Urinary bladder (tissue), 4 donors: ENCODE data around the gene GPR22. TPM values are rescaled to one million over a fixed set of nuclear protein-coding genes. Genes with fewer than 3 reads are reported as not detected.

Experiments used
- DNase-seq: peaks from one replicate; pipeline ENCODE4 v3.0.0-alpha.2; 2015; ENCODE audit errors: extremely low spot score
- H3K27ac ChIP-seq: one replicate; pipeline ENCODE4 v1.5.1; 2013; ENCODE audit warnings: low read depth, mild to moderate bottlenecking, moderate library complexity
- H3K36me3 ChIP-seq: one replicate; pipeline ENCODE4 v1.6.1; 2013; ENCODE audit warnings: mild to moderate bottlenecking, moderate library complexity; ENCODE audit not compliant: insufficient read depth
- H3K4me1 ChIP-seq: one replicate; pipeline ENCODE4 v1.6.1; 2013; ENCODE audit warnings: mild to moderate bottlenecking, moderate library complexity; ENCODE audit not compliant: insufficient read depth
- H3K4me3 ChIP-seq: one replicate; pipeline ENCODE4 v1.5.1; 2013; ENCODE audit warnings: low read depth, low read length
- WGBS: extraction: QIAGEN DNeasy Blood & Tissue Kit; methylation state at CpG from one replicate; pipeline ENCODE4 v1.1.7; 2013; 5-methylcytosine and 5-hydroxymethylcytosine counted together
- polyA plus RNA-seq: library from polyadenylated mRNA; stranded (reverse); fragments of 200-250 nt; gene quantifications from one replicate; pipeline ENCODE4 v1.2.3, GENCODE V29; 2013
- small RNA-seq: library from RNA; depleted of rRNA; stranded (forward); fragments of <200 nt; gene quantifications from one replicate; pipeline ENCODE3, GENCODE V24; 2014
- total RNA-seq: library from RNA; depleted of rRNA; stranded (reverse); fragments of >200 nt; gene quantifications from one replicate; pipeline ENCODE4 v1.2.3, GENCODE V29; 2014
- donor health status: healthy with polysubstance abuse.
- donor health status: healthy.

Gene GPR22
- total and polyA plus RNA-seq, 2 donors: 0.10 to 2.2 TPM

- 89% methylated on average over 3 of the region's 3 CpGs for WGBS
- no peak for DNase-seq
- peaks cover 3% of the 10 kb centered on the region for H3K4me1 ChIP-seq
- H3K4me3 ChIP-seq: no peak overlapping the region
- H3K36me3 ChIP-seq: no peaks in the 10 kb centered on the region
- no peak overlapping the region for H3K27ac ChIP-seq
Observed at GRCh38 chr7:107494315-107494751, 24.5 kb downstream of the GPR22 start.

- Histone ChIP-seq H3K27ac (no peak overlapping the region), H3K36me3 (no peaks in the 10 kb centered on the region), H3K4me3 (no peak overlapping the region), H3K4me1 (peaks cover 3% of the 10 kb centered on the region)
- no peak for DNase-seq
- 65% methylated on average over 6 of the region's 6 CpGs for WGBS
Observed at GRCh38 chr7:107494884-107495283, 25.0 kb downstream of the GPR22 start.

GRCh38 chr7:107495516-107495915 is 25.7 kb downstream of the GPR22 start:
- Histone ChIP-seq H3K4me3 (no peak overlapping the region), H3K27ac (no peak overlapping the region), H3K4me1 (peaks cover 3% of the 10 kb centered on the region), H3K36me3 (no peaks in the 10 kb centered on the region)
- DNase-seq: no peak

- Histone ChIP-seq H3K36me3 (no peaks in the 10 kb centered on the region), H3K4me1 (peaks cover 3% of the 10 kb centered on the region), H3K27ac (no peak overlapping the region), H3K4me3 (no peak overlapping the region)
- DNase-seq: no peak
- 87% methylated on average over 4 of the region's 4 CpGs for WGBS
Observed at GRCh38 chr7:107499731-107500130, 29.9 kb downstream of the GPR22 start.

GRCh38 chr7:107501593-107501992 is 31.7 kb downstream of the GPR22 start:
- H3K4me1 ChIP-seq: no peaks in the 10 kb centered on the region
- H3K27ac ChIP-seq: no peak overlapping the region
- H3K36me3 ChIP-seq: no peaks in the 10 kb centered on the region
- DNase-seq: no peak
- WGBS: 92% methylated on average over 1 of the region's 1 CpG
- no peak overlapping the region for H3K4me3 ChIP-seq

GRCh38 chr7:107502154-107502553 is 32.3 kb downstream of the GPR22 start:
- DNase-seq: no peak
- Histone ChIP-seq H3K27ac (no peak overlapping the region), H3K36me3 (no peaks in the 10 kb centered on the region), H3K4me1 (no peaks in the 10 kb centered on the region), H3K4me3 (no peak overlapping the region)
- WGBS: 70% methylated on average over 3 of the region's 3 CpGs

- no peak overlapping the region for H3K4me3 ChIP-seq
- H3K4me1 ChIP-seq: no peaks in the 10 kb centered on the region
- no peaks in the 10 kb centered on the region for H3K36me3 ChIP-seq
- 80% methylated on average over 2 of the region's 2 CpGs for WGBS
- H3K27ac ChIP-seq: no peak overlapping the region
- no peak for DNase-seq
Observed at GRCh38 chr7:107502797-107503196, 32.9 kb downstream of the GPR22 start.

GRCh38 chr7:107503687-107504086 is 33.8 kb downstream of the GPR22 start:
- H3K36me3 ChIP-seq: no peaks in the 10 kb centered on the region
- no peak overlapping the region for H3K4me3 ChIP-seq
- no peak for DNase-seq
- H3K4me1 ChIP-seq: no peaks in the 10 kb centered on the region
- H3K27ac ChIP-seq: no peak overlapping the region

GRCh38 chr7:107505362-107505761 is 35.5 kb downstream of the GPR22 start:
- no peak for DNase-seq
- 98% methylated on average over 1 of the region's 1 CpG for WGBS
- Histone ChIP-seq H3K4me3 (no peak overlapping the region), H3K36me3 (no peaks in the 10 kb centered on the region), H3K27ac (no peak overlapping the region), H3K4me1 (no peaks in the 10 kb centered on the region)

- WGBS: 93% methylated on average over 2 of the region's 2 CpGs
- H3K4me3 ChIP-seq: no peak overlapping the region
- H3K4me1 ChIP-seq: no peaks in the 10 kb centered on the region
- H3K27ac ChIP-seq: peak overlapping the region; percentile 43
- peak; percentile 36 for DNase-seq
- no peaks in the 10 kb centered on the region for H3K36me3 ChIP-seq
Observed at GRCh38 chr7:107505997-107506673, 36.3 kb downstream of the GPR22 start.

GRCh38 chr7:107506674-107507339 is 37.0 kb downstream of the GPR22 start:
- DNase-seq: no peak
- no peak overlapping the region for H3K4me3 ChIP-seq
- H3K4me1 ChIP-seq: no peaks in the 10 kb centered on the region
- H3K27ac ChIP-seq: peak overlapping the region; percentile 43
- WGBS: 74% methylated on average over 7 of the region's 7 CpGs
- H3K36me3 ChIP-seq: no peaks in the 10 kb centered on the region

Small RNAs within 50 kb of the gene (small RNA-seq; reads per million reads assigned to genes)
- gene AC002381.1: not detected

Other genes starting within 250 kb of the GPR22 start
- 79.4 TPM for gene COG5, start 93.9 kb downstream of the GPR22 start, total RNA-seq
- 15.4 TPM for gene COG5, start 93.9 kb downstream of the GPR22 start, polyA plus RNA-seq
- gene DUS4L, start 93.9 kb downstream of the GPR22 start, total RNA-seq: 16.8 TPM
- gene DUS4L, start 93.9 kb downstream of the GPR22 start, polyA plus RNA-seq: 4.8 TPM
- 103 TPM for gene BCAP29, start 110.2 kb downstream of the GPR22 start, total RNA-seq
- gene BCAP29, start 110.2 kb downstream of the GPR22 start, polyA plus RNA-seq: 46.7 TPM
- gene SLC26A4, start 190.8 kb downstream of the GPR22 start, total RNA-seq: 1.1 TPM
- gene SLC26A4, start 190.8 kb downstream of the GPR22 start, polyA plus RNA-seq: 0.37 TPM